OCI-LY3 (cell line): ENCODE results near the gene MLC1.

Experiments
- H2AFZ ChIP-seq: fragments of 200-600, 300-600 bp; shearing (Covaris generic); 2 replicates; pipeline ENCODE4 v1.6.0; 2014; ENCODE audit warnings: antibody characterized with exemption, low read depth, low read length
- H3K27ac ChIP-seq: fragments of 200-600, 300-600 bp; sonication (generic); 2 replicates; pipeline ENCODE4 v1.5.1; 2014; ENCODE audit warnings: mild to moderate bottlenecking, low read length, moderate library complexity, mixed read lengths
- H3K27me3 ChIP-seq: fragments of 200-600, 300-600 bp; sonication (generic); 2 replicates; pipeline ENCODE4 v1.6.1; 2014; ENCODE audit warnings: low read depth, low read length, mixed read lengths
- H3K36me3 ChIP-seq: fragments of 200-600, 300-600 bp; sonication (generic); replicated peaks from 2 replicates; pipeline ENCODE3; 2014; ENCODE audit warnings: low read depth, low read length, mixed read lengths
- H3K4me1 ChIP-seq: fragments of 300-600, 200-600 bp; sonication (generic); 2 replicates; pipeline ENCODE4 v1.6.1; 2014; ENCODE audit warnings: low read length, mixed read lengths
- H3K4me2 ChIP-seq: fragments of 200-600, 300-600 bp; sonication (generic); 2 replicates; pipeline ENCODE4 v1.6.1; 2014; ENCODE audit warnings: low read length, mixed read lengths
- H3K4me3 ChIP-seq: fragments of 300-600, 200-600 bp; sonication (generic); 2 replicates; pipeline ENCODE4 v1.5.1; 2014; ENCODE audit warnings: antibody characterized with exemption, mild to moderate bottlenecking, low read length, moderate library complexity
- H3K79me2 ChIP-seq: fragments of 300-600, 200-600 bp; shearing (Covaris generic); 2 replicates; pipeline ENCODE4 v1.6.1; 2014; ENCODE audit warnings: mild to moderate bottlenecking, low read length, mixed read lengths
- H3K9ac ChIP-seq: fragments of 300-600, 200-600 bp; shearing (Covaris generic); 2 replicates; pipeline ENCODE4 v1.6.0; 2014; ENCODE audit warnings: mild to moderate bottlenecking, low read length, moderate library complexity
- H3K9me3 ChIP-seq: fragments of 200-600, 300-600 bp; shearing (Covaris generic); 2 replicates; pipeline ENCODE4 v1.6.1; 2014; ENCODE audit warnings: low read length, mixed read lengths; ENCODE audit not compliant: insufficient read depth
- H4K20me1 ChIP-seq: fragments of 200-600, 300-600 bp; sonication (generic); 2 replicates; pipeline ENCODE4 v1.6.1; 2016; ENCODE audit warnings: low read length, mixed read lengths; ENCODE audit not compliant: insufficient read depth
- EZH2phosphoT487 ChIP-seq: fragments of 200-600 bp; shearing (Covaris generic); IDR thresholded peaks from 2 replicates; pipeline ENCODE4 v1.6.1; 2018; ENCODE audit warnings: antibody characterized with exemption, mixed run types, low read depth
- TF ChIP-seq, protein P1 (sequence below): fragments of 200-600, 300-600 bp; sonication (generic); IDR thresholded peaks from 2 replicates; pipeline ENCODE4 v1.5.1; 2014; ENCODE audit warnings: antibody characterized with exemption, low read length, low read depth

MLC1 gene

GRCh38 chr22:50032941-50033601 lies 52.2 kb downstream of the MLC1 start:
- no peak overlapping the region for H3K9ac ChIP-seq
- H3K27ac ChIP-seq, result no peak overlapping the region
- TF ChIP-seq EZH2phosphoT487, result no peak
- TF ChIP-seq, protein P1, sequence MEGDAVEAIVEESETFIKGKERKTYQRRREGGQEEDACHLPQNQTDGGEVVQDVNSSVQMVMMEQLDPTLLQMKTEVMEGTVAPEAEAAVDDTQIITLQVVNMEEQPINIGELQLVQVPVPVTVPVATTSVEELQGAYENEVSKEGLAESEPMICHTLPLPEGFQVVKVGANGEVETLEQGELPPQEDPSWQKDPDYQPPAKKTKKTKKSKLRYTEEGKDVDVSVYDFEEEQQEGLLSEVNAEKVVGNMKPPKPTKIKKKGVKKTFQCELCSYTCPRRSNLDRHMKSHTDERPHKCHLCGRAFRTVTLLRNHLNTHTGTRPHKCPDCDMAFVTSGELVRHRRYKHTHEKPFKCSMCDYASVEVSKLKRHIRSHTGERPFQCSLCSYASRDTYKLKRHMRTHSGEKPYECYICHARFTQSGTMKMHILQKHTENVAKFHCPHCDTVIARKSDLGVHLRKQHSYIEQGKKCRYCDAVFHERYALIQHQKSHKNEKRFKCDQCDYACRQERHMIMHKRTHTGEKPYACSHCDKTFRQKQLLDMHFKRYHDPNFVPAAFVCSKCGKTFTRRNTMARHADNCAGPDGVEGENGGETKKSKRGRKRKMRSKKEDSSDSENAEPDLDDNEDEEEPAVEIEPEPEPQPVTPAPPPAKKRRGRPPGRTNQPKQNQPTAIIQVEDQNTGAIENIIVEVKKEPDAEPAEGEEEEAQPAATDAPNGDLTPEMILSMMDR, result no peak
- no peaks in the 10 kb centered on the region for H3K79me2 ChIP-seq
- H3K36me3 ChIP-seq, result no peaks in the 10 kb centered on the region
- H2AFZ ChIP-seq, result no peak overlapping the region
- no peaks in the 10 kb centered on the region for H3K27me3 ChIP-seq
- H4K20me1 ChIP-seq, result no peaks in the 10 kb centered on the region
- H3K9me3 ChIP-seq, result no peaks in the 10 kb centered on the region
- H3K4me2 ChIP-seq, result no peak overlapping the region
- H3K4me3 ChIP-seq, result no peak overlapping the region
- no peaks in the 10 kb centered on the region; the same call in 1 of the 2 replicates for H3K4me1 ChIP-seq

DNA sequence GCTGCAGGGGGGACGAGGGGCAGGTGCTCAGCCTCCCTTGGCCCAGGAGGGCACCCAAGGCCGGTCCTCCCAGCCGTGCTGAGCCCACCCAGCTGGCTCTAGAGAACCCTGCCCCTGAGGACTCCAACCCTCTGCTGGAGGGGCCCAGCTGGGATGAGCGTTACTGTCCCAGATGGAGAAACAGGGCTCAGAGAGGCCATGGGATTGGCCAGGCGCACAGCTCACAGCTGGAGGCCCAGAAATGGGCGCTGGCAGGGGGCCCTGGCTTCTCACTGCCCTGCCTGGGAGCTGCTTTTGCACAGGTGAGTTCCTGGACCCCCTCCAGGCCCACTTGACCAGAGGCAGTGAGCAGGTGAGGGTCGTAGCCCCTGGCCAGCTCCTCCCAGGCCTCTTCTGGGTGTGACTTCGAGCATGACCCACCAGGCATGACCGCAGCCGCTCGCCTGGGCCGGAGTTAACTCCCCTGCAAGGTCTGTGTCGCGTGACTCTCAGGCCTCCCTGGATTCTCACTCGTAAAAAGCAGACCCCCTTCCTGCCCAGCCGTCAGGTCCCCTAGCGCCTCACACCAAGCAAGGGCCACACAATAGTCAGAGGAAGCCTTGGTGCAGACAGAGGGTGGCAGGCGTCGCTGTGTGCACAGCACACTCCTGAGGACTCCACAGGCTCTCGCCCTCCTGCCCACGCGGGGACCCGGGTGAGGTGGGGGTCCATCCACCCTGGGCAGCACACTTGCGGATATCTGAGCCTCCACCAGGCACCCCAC lies 52.9 kb downstream of the MLC1 start:
- no peak overlapping the region for H3K4me2 ChIP-seq
- TF ChIP-seq, protein P1, result no peak
- TF ChIP-seq EZH2phosphoT487, result no peak
- no peak overlapping the region for H2AFZ ChIP-seq
- H3K9me3 ChIP-seq, result no peaks in the 10 kb centered on the region
- H3K36me3 ChIP-seq, result no peaks in the 10 kb centered on the region
- no peak overlapping the region for H3K27ac ChIP-seq
- H4K20me1 ChIP-seq, result no peaks in the 10 kb centered on the region
- no peak overlapping the region for H3K4me3 ChIP-seq
- H3K79me2 ChIP-seq, result no peaks in the 10 kb centered on the region
- H3K4me1 ChIP-seq, result no peaks in the 10 kb centered on the region; the same call in 1 of the 2 replicates
- H3K27me3 ChIP-seq, result no peaks in the 10 kb centered on the region
- H3K9ac ChIP-seq, result no peak overlapping the region

GRCh38 chr22:50031189-50032091 lies 53.8 kb downstream of the MLC1 start:
- Histone ChIP-seq H3K4me1 (no peaks in the 10 kb centered on the region; the same call in 1 of the 2 replicates), H4K20me1 (no peaks in the 10 kb centered on the region), H3K79me2 (no peaks in the 10 kb centered on the region), H2AFZ (no peak overlapping the region), H3K27me3 (no peaks in the 10 kb centered on the region), H3K9me3 (no peaks in the 10 kb centered on the region), H3K4me2 (no peak overlapping the region), H3K27ac (no peak overlapping the region), H3K36me3 (no peaks in the 10 kb centered on the region), H3K4me3 (no peak overlapping the region), H3K9ac (no peak overlapping the region)
- TF ChIP-seq, protein P1, result no peak
- TF ChIP-seq EZH2phosphoT487, result no peak
